Ascending aorta (tissue), 2 donors: Measurements from ENCODE around the gene PCSK7. TPM values are rescaled to one million over a fixed set of nuclear protein-coding genes. Genes with fewer than 3 reads are reported as not detected.
A peak's percentile ranks its signal among the peaks of the same experiment; 100 is the strongest.

Source experiments
- DNase-seq, 2 donors: peaks; one replicate each; pipeline ENCODE4 v3.0.0-alpha.2; 2019; ENCODE audit warnings: low spot score in 2 of 2
- H3K27ac ChIP-seq, 2 donors: fragments of 200-600 bp; sonication (generic); one replicate each; pipeline ENCODE4 v1.5.1; 2016 to 2017; ENCODE audit warnings: mild to moderate bottlenecking in 1 of 2
- H3K27me3 ChIP-seq: fragments of 200-600 bp; sonication (generic); one replicate; pipeline ENCODE4 v1.5.1; 2017
- H3K36me3 ChIP-seq, 2 donors: fragments of 200-600 bp; sonication (generic); one replicate each; pipeline ENCODE4 v1.5.1; 2016
- H3K4me1 ChIP-seq, 2 donors: fragments of 200-600 bp; sonication (generic); one replicate each; pipeline ENCODE4 v1.5.1; 2016 to 2017; ENCODE audit warnings: mild to moderate bottlenecking in 1 of 2
- H3K4me3 ChIP-seq, 2 donors: fragments of 200-600 bp; sonication (generic); one replicate each; pipeline ENCODE4 v1.5.1; 2016 to 2017; ENCODE audit warnings: mild to moderate bottlenecking in 1 of 2
- H3K9me3 ChIP-seq, 2 donors: fragments of 200-600 bp; sonication (generic); one replicate each; pipeline ENCODE4 v1.5.1; 2016
- CTCF ChIP-seq, 3 experiments: fragments of 200-600 bp in 2 of 3; fragments of 450-650 bp in 1 of 3; sonication (generic) in 2 of 3; IDR thresholded peaks; one replicate each; pipeline ENCODE4 v1.5.1; 2016 to 2019; ENCODE audit warnings: antibody characterized with exemption in 3 of 3, mild to moderate bottlenecking in 1 of 3, moderate library complexity in 1 of 3
- intact Hi-C: fragments of 100-400 bp; cut with DNase I; formaldehyde crosslinking; loops from one replicate; pipeline ENCODE4 v1.15.1; 2023
- total RNA-seq: library from RNA; depleted of rRNA; stranded (reverse); fragments of >200 nt; gene quantifications from one replicate; pipeline ENCODE4 v1.1.0, GENCODE V29; 2016

PCSK7 gene
- total RNA-seq, 1 donor from 2014 or later, result 112 TPM

DNA sequence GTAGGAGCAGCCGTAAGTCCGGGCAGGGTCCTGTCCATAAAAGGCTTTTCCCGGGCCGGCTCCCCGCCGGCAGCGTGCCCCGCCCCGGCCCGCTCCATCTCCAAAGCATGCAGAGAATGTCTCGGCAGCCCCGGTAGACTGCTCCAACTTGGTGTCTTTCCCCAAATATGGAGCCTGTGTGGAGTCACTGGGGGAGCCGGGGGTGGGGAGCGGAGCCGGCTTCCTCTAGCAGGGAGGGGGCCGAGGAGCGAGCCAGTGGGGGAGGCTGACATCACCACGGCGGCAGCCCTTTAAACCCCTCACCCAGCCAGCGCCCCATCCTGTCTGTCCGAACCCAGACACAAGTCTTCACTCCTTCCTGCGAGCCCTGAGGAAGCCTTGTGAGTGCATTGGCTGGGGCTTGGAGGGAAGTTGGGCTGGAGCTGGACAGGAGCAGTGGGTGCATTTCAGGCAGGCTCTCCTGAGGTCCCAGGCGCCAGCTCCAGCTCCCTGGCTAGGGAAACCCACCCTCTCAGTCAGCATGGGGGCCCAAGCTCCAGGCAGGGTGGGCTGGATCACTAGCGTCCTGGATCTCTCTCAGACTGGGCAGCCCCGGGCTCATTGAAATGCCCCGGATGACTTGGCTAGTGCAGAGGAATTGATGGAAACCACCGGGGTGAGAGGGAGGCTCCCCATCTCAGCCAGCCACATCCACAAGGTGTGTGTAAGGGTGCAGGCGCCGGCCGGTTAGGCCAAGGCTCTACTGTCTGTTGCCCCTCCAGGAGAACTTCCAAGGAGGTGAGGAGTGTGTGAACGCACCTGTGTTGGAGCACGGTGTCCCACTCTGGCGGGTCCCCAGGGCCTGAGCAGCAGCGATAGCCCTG is 32.6 kb downstream of the PCSK7 start, which contains the start of gene TAGLN:
TAGLN (plus strand) TSS at position 318 of the 863 bp plus-strand sequence. CDS start 3,644 bp downstream, outside the sequence.
- TF ChIP-seq CTCF (IDR thresholded peaks at IDR 0.05), result no peak
- peak; percentile 87 to 99 for DNase-seq
- intact Hi-C loops, result loop anchor here (1.0 kb wide), 2 partner anchors 21 kb away; partner anchors contain the start of gene SIDT2
- peaks cover 39 to 68% of the 10 kb centered on the region in 2 donors for H3K36me3 ChIP-seq
- H3K9me3 ChIP-seq, result no peaks in the 10 kb centered on the region
- peak within 1 kb of the TSS; percentile 96 to 98 for H3K27ac ChIP-seq
- peaks cover 7 to 9% of the 10 kb centered on the region in 2 donors for H3K4me1 ChIP-seq
- H3K27me3 ChIP-seq, result no peaks in the 10 kb centered on the region
- peak within 1 kb of the TSS; percentile 68 to 97 for H3K4me3 ChIP-seq

DNA sequence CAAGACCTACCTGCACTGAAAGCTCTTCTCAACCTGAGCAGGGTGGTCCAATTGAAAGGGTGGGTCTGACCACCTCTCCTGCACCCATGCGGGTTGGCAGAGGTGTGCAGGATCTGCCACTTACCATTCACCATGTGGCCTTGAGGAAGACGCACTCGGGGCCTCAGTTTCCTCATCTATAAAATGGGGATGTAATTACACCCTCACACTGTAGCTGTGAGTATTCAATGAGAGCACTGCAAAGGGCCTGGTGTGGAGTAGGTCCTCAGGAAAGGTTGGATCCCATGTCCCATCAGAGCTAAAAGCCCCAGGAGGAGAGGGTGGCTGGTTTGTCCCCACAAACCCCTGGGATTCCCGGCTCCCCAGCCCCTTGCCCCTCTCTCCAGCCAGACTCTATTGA is 33.3 kb downstream of the PCSK7 start:
- Histone ChIP-seq H3K4me3 (peak overlapping the region; percentile 68 to 97), H3K27me3 (no peaks in the 10 kb centered on the region), H3K9me3 (no peaks in the 10 kb centered on the region), H3K27ac (peak overlapping the region; percentile 96 to 98), H3K4me1 (peaks cover under 1 to 9% of the 10 kb centered on the region in 2 donors), H3K36me3 (peaks cover 39 to 68% of the 10 kb centered on the region in 2 donors)
- intact Hi-C loops, result loop anchor here (1.0 kb wide), 3 partner anchors 20 to 28 kb away; partner anchors contain the start of gene SIDT2
- peak in 1 of 3 experiments; percentile 12 for TF ChIP-seq CTCF (IDR thresholded peaks at IDR 0.05)
- DNase-seq, result no peak

GRCh38 chr11:117197516-117198456 is 34.1 kb downstream of the PCSK7 start:
- peak in 1 of 2 donors; percentile 93 for DNase-seq
- no peaks in the 10 kb centered on the region for H3K27me3 ChIP-seq
- intact Hi-C loops, result loop anchor here (1.0 kb wide), 1 partner anchor 29 kb away; no protein-coding TSS in a partner anchor
- H3K9me3 ChIP-seq, result no peaks in the 10 kb centered on the region
- peak overlapping the region; percentile 96 to 98 for H3K27ac ChIP-seq
- H3K36me3 ChIP-seq, result peaks cover 39 to 68% of the 10 kb centered on the region in 2 donors
- peak; percentile 78 to 88 (median 85) for TF ChIP-seq CTCF (IDR thresholded peaks at IDR 0.05)
- H3K4me1 ChIP-seq, result peaks cover 0 to 9% of the 10 kb centered on the region in 2 donors
- H3K4me3 ChIP-seq, result peak overlapping the region; percentile 68 to 97

DNA sequence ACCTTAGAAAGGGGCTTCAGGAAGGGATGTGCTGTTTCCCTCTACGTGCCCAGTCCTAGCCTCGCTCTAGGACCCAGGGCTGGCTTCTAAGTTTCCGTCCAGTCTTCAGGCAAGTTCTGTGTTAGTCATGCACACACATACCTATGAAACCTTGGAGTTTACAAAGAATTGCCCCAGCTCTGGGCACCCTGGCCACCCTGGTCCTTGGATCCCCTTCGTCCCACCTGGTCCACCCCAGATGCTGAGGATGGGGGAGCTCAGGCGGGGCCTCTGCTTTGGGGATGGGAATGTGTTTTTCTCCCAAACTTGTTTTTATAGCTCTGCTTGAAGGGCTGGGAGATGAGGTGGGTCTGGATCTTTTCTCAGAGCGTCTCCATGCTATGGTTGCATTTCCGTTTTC is 34.9 kb downstream of the PCSK7 start:
- intact Hi-C loops, result no loop called here
- no peak overlapping the region for H3K4me3 ChIP-seq
- H3K27me3 ChIP-seq, result no peaks in the 10 kb centered on the region
- H3K27ac ChIP-seq, result peak overlapping the region; percentile 96 to 98
- TF ChIP-seq CTCF (IDR thresholded peaks at IDR 0.05), result no peak
- peaks cover 39 to 68% of the 10 kb centered on the region in 2 donors for H3K36me3 ChIP-seq
- H3K9me3 ChIP-seq, result no peaks in the 10 kb centered on the region
- no peak for DNase-seq
- H3K4me1 ChIP-seq, result peaks cover 0 to 9% of the 10 kb centered on the region in 2 donors

DNA sequence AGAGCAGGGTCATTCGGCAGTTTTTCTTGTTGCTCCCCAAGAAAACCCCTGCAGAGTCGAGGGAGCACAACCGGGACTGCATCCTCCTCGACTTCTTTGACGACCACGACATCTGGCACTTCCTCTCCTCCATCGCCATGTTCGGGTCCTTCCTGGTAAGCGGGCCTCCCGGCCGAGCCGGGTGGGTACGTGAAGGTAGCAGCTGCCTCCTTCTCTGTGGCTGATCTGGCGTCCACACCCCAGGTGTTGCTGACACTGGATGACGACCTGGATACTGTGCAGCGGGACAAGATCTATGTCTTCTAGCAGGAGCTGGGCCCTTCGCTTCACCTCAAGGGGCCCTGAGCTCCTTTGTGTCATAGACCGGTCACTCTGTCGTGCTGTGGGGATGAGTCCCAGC is 36.1 kb downstream of the PCSK7 start:
- Histone ChIP-seq H3K36me3 (peaks cover 28 to 64% of the 10 kb centered on the region in 2 donors), H3K4me3 (no peak overlapping the region), H3K9me3 (no peaks in the 10 kb centered on the region), H3K27me3 (no peaks in the 10 kb centered on the region), H3K27ac (peak overlapping the region in 1 of 2 donors; percentile 98), H3K4me1 (peaks cover 0 to 9% of the 10 kb centered on the region in 2 donors)
- no peak for DNase-seq
- no peak for TF ChIP-seq CTCF (IDR thresholded peaks at IDR 0.05)
- intact Hi-C loops, result no loop called here
